Subcutaneous adipose tissue (tissue), 4 donors: ENCODE results near the gene C2CD3. TPM values are rescaled to one million over a fixed set of nuclear protein-coding genes. Genes with fewer than 3 reads are reported as not detected.

Source experiments
- total RNA-seq, 4 donors: library from RNA; depleted of rRNA; stranded (reverse); fragments of >200 nt; gene quantifications; one replicate each; pipeline ENCODE4 v1.1.0, GENCODE V29; 2016
- TF ChIP-seq, protein P1 (sequence below): fragments of 450-650 bp; IDR thresholded peaks from one replicate; pipeline ENCODE4 v1.5.1; 2016; ENCODE audit warnings: low read depth, mild to moderate bottlenecking, control low read depth, antibody characterized with exemption, moderate library complexity

The C2CD3 gene
- total RNA-seq, 4 donors from 2014 or later = 15.6 to 33.8 (median 17.5) TPM

DNA sequence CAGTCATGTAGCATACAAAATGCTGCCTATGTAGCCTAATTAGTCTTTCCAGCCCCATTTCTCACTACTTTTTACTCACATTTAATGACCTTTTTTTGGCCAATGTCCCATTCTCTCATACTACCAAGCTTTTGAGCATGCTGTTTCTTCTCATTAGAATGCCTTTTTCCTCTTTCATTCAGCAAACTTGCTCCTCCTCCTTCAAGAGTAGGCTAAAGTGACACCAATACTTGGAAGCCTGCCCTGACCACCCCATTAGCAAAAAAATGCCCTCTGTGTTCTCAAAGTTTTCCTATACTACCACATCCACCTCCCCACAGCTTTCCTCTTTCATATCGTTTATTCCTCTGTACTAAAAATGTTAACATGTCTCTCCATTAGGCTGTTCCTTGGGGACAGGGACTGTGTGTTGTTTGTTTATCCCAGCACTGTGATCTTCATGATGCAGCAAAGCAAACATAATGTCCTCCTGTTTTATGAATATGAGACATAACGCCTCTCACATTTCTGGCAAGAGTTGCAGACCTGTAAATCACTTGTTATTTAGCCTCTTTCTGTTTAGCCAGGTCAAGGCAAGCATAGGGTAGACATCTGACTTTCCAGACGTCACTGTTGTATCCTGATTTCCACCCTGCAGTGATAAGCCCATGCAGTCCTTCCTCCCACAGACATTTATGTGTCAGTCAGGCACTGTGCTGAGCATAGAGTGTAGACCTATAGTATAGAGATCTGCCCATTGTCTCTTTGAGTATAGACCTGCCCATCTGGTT, 99.9 kb downstream of the C2CD3 start:
- TF ChIP-seq, protein P1, sequence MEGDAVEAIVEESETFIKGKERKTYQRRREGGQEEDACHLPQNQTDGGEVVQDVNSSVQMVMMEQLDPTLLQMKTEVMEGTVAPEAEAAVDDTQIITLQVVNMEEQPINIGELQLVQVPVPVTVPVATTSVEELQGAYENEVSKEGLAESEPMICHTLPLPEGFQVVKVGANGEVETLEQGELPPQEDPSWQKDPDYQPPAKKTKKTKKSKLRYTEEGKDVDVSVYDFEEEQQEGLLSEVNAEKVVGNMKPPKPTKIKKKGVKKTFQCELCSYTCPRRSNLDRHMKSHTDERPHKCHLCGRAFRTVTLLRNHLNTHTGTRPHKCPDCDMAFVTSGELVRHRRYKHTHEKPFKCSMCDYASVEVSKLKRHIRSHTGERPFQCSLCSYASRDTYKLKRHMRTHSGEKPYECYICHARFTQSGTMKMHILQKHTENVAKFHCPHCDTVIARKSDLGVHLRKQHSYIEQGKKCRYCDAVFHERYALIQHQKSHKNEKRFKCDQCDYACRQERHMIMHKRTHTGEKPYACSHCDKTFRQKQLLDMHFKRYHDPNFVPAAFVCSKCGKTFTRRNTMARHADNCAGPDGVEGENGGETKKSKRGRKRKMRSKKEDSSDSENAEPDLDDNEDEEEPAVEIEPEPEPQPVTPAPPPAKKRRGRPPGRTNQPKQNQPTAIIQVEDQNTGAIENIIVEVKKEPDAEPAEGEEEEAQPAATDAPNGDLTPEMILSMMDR = no peak

DNA sequence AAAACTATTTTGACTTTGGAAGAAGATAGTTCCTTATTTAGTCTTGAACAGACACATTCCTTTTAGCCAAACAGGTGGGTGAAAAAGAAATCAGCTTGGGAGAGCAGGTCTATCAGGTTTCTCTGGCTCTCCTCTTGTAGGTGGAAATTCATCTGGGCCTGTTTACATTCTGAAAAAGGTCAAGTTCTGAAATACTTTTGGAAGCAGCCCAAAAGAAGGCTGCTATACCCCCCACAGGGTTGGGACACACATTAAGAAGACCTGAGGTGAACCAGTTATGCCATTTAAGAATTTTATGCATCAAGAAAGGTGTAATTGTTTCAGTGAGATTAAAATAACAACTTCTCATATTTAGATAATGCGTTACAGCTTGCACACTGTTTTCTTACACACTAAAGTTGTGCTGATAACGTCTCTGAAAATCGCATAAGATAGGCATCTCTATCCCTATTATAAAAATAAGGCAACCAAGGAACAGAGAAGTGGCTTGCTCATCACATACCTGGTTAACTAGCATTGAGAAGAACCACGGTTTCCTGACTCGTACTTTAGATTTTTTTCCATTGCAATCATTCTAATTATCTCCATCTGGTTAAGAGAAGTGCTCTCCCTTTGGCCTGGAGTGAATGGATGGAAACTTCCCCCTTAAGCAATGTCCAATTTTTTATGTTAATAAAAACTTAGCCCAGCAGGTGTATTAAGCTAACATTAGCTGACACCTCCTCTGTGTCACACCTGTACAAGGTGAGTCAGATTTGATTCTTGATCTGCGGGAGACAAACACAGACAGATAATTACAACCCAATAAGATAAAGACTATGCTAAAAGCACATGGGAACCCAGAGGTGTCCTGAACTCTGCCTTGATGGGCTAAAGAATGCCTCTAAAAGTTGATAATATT, 101.4 kb downstream of the C2CD3 start:
- TF ChIP-seq, protein P1 = no peak

DNA sequence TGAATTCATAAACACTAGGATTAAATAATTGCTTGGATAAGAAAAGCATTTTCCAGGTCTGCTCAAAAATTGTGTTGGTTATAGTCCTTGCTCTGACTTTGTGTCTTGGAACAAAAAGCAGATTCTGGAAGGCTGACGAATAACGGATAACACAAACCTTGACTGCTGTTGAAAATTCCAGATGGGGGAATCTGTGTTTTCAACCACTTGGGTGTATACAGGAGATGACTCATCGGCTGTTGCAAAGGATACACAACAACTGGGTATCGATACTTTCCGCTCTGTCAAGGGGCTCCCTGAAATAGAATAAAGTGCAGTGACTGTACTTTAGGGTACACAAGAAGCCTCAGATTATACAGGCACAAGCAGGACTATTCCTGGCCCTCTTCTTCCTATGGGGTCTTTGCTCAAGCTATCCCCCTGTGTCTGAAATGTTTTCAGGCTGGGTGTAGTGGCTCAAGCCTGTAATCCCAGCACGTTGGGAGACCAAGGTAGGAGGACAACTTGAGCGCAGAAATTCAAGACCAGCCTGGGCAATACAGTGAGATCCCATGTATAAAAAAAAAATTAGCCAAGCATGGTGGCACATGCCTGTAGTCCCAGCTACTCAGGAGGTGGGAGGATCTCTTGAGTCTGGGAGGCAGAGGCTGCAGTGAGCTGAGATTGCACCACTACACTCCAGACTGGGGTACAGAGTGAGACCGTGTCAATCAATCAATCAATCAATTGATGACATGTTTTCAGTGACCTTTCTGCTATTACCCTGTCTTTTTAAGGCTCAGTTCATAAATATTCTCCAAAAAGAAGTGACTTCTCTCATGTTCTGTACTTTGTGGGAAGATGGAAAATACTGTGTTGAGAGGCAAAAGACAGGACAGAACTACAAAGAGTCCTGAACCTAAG, 113.3 kb downstream of the C2CD3 start:
- TF ChIP-seq, protein P1 = no peak

DNA sequence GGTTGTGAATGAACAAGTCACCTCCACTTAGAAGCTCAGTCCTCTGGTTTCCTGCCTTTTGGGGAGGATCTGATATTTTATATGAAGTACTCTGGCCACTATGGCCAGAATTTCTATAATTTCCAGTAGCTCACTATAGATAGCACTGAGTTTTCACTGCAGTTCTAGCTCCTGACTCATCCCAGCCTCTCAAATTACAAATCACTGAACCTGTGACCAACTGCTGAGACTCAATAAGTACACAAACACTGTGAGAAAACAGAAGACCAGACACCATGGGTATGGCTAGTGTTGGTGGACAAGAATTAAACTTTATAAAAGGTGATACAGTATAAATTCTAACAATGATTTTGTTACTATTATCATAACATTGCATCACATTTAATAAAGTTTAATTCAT, 114.9 kb downstream of the C2CD3 start:
- TF ChIP-seq, protein P1 = no peak

DNA sequence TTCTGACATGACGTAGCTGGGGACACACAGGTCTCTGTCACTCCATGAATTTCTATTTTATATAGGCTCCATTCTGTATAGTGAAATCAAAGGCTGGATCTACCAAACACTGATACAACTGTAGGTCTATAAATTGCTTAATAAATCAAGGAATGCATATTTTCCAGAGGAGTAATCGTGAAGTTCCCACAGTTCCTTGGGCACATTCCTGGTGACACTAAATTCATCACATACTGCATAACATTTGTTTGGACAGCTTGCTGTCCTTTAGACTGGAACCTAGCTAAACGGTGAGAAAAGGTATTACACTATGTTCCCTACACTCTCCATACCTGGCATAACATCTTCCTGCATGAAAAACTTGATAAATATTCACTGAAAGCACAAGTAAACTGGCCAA, 120.3 kb downstream of the C2CD3 start:
- TF ChIP-seq, protein P1 = no peak

DNA sequence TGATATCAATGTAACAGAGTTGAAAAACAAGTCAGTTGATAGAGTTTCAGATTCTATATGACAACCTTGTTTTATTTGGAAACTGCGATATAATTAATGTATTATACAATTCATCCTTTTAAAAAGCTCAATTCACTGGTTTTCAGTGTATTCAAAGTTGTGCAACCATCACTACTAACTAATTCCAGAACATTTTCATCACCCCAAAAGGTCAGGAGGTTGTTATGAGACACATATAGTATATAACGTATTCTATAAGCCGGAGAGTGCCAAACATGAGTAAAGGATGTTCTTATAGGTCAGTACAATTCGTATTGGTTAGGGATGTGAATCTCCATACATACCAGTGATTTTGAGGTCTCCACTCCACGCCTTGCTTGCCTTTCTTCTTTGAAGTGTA, 121.8 kb downstream of the C2CD3 start:
- TF ChIP-seq, protein P1 = no peak
